CD4-positive, alpha-beta memory T cell (primary cell): ENCODE measurements around the gene RAD21L1. TPM values are rescaled to one million over a fixed set of nuclear protein-coding genes. Genes with fewer than 3 reads are reported as not detected.
A peak's percentile ranks its signal among the peaks of the same experiment; 100 is the strongest.

Experiments
- CTCF ChIA-PET: fragments of 350-600 bp; sonication (Branson Sonifier 250); formaldehyde crosslinking; loops from one replicate; lab custom pipeline; 2021; ENCODE audit warnings: inconsistent platforms; ENCODE audit not compliant: partially characterized antibody; lab: Charles Lee
- POLR2A ChIA-PET: fragments of 350-600 bp; sonication (Branson Sonifier 250); formaldehyde crosslinking; loops from one replicate; lab custom pipeline; 2021; ENCODE audit not compliant: partially characterized antibody; lab: Charles Lee
- DNase-seq, 5 donors: peaks; one replicate each; pipeline versions ENCODE4 v3.0.0 to v3.0.0-alpha.2; 2020 to 2022; ENCODE audit warnings: mixed read lengths in 1 of 5
- H3K27ac ChIP-seq: one replicate; pipeline ENCODE4 v1.7.0; 2013; ENCODE audit warnings: low read depth, low read length
- H3K27me3 ChIP-seq: 2 replicates; pipeline ENCODE4 v1.7.0; 2013; ENCODE audit warnings: mild to moderate bottlenecking, low read length, moderate library complexity; ENCODE audit not compliant: insufficient read depth
- H3K36me3 ChIP-seq: 2 replicates; pipeline ENCODE4 v1.7.0; 2013; ENCODE audit warnings: mild to moderate bottlenecking, low read length, moderate library complexity; ENCODE audit not compliant: insufficient read depth
- H3K4me1 ChIP-seq: 2 replicates; pipeline ENCODE4 v1.7.0; 2013; ENCODE audit warnings: mild to moderate bottlenecking, low read length, moderate library complexity; ENCODE audit not compliant: insufficient read depth
- H3K4me3 ChIP-seq, 2 donors: one replicate each; pipeline ENCODE4 v1.7.0; 2013; ENCODE audit warnings: low read length in 2 of 2, mild to moderate bottlenecking in 1 of 2
- H3K9me3 ChIP-seq, 2 donors: one replicate each; pipeline ENCODE4 v1.7.0; 2013; ENCODE audit warnings: low read length in 2 of 2, control low read depth in 1 of 2; ENCODE audit not compliant: control insufficient read depth in 1 of 2
- H3K27ac Mint-ChIP-seq, 7 donors: one replicate each; pipeline ENCODE4 v1.8.0; 2020 to 2021; ENCODE audit warnings: mixed read lengths in 7 of 7, mild to moderate bottlenecking in 6 of 7, inconsistent platforms in 3 of 7, moderate library complexity in 3 of 7
- H3K27me3 Mint-ChIP-seq, 2 donors: one replicate each; pipeline ENCODE4 v1.8.0; 2020 to 2021; ENCODE audit warnings: mixed read lengths in 2 of 2
- H3K36me3 Mint-ChIP-seq, 2 donors: one replicate each; pipeline ENCODE4 v1.8.0; 2020 to 2021; ENCODE audit warnings: mixed read lengths in 2 of 2, inconsistent platforms in 1 of 2, mild to moderate bottlenecking in 1 of 2
- H3K4me1 Mint-ChIP-seq, 4 donors: one replicate each; pipeline ENCODE4 v1.8.0; 2020 to 2021; ENCODE audit warnings: mixed read lengths in 4 of 4, mild to moderate bottlenecking in 1 of 4
- H3K4me3 Mint-ChIP-seq, 8 donors: one replicate each; pipeline ENCODE4 v1.8.0; 2020 to 2021; ENCODE audit warnings: mixed read lengths in 8 of 8, mild to moderate bottlenecking in 7 of 8, moderate library complexity in 6 of 8, inconsistent platforms in 3 of 8
- H3K9me3 Mint-ChIP-seq, 8 donors: one replicate each; pipeline ENCODE4 v1.8.0; 2020 to 2021; ENCODE audit warnings: mixed read lengths in 8 of 8, mild to moderate bottlenecking in 5 of 8, inconsistent platforms in 3 of 8, moderate library complexity in 1 of 8
- intact Hi-C: fragments of 100-400 bp; cut with micrococcal nuclease; formaldehyde crosslinking; loops from one replicate; pipeline ENCODE4 v1.15.1; 2023
- polyA plus RNA-seq, 2 donors: library from polyadenylated mRNA; unstranded; fragments of 300-500 nt; fragmentation: Illumina TruSeq; gene quantifications; one replicate each; pipeline ENCODE4 v1.2.3, GENCODE V29; 2021
- total RNA-seq, 2 experiments: library from RNA; stranded (reverse); gene quantifications; one replicate each; pipeline ENCODE4 v1.2.3, GENCODE V29; 2021

The RAD21L1 gene
- total and polyA plus RNA-seq, 4 experiments from 2014 or later: 0.78 TPM; not detected in 3

DNA sequence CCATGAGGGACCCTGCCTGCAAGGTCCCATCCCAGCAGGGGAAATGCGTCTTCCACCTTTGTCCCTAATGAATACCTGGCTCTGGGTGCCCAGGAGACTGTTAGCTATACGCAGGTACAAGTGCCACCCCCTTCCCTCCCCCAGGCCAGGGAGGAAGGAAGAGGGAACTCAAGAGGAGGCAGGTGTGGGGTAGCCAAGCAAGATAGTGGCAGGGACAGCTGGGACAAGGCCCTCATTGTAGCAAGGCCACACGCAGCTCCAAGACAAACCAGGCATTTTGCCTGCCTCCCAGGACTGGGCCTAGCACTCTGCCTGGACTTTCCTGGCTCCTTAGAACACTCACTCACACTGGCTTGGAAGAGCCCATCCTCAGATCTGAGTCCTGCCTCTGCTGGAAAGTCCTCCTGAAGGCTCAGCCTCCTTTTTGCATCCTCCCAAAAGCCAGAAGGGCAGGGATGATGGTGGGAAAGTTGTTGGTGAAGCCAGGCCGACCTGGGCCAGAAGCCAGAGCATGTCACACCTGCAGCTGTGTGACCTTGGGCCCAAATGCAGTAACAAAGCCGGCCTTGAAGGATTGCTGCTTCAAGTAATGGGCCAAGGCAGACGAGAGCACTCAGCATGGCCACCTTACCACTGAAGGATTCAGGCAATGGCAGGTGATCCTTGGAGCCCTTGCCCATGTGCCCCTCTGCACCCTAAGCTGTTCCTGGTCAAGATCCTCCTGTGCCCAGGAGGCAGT is 68.0 kb downstream of the RAD21L1 start:
- intact Hi-C loops: no loop called here
- no peaks in the 10 kb centered on the region for H3K36me3 ChIP-seq
- Mint-ChIP-seq H3K27me3 (no peaks in the 10 kb centered on the region), H3K27ac (peak overlapping the region in 1 of 7 donors; percentile 19), H3K4me3 (no peak overlapping the region), H3K4me1 (peaks cover 2 to 9% (median 5%) of the 10 kb centered on the region in 4 donors), H3K9me3 (no peaks in the 10 kb centered on the region), H3K36me3 (peaks cover 3 to 8% of the 10 kb centered on the region in 2 donors)
- H3K9me3 ChIP-seq: no peaks in the 10 kb centered on the region
- POLR2A ChIA-PET: no interaction called here
- H3K27ac ChIP-seq: no peak overlapping the region
- CTCF ChIA-PET: no interaction called here
- no peaks in the 10 kb centered on the region for H3K4me1 ChIP-seq
- DNase-seq: no peak
- no peaks in the 10 kb centered on the region for H3K27me3 ChIP-seq
- H3K4me3 ChIP-seq: no peak overlapping the region

DNA sequence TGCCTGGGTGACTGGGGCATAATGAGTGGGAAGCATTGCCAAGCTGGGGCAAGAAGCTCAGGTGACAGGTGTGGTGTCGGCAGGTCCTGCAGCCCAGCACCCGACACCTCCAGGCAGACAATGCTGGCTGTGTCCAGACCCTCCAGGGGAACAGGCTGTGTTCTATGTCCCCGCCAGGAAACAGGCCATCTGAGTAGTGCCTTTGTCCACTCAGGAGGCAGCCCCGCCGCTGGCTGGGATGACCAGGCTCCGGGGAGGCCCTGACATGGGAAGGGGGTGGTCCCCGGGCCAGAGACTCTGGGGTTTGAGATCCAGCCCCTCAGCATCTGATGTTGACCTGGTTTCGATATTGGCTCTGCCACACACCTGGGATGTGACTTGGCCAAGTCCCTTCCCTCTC is 68.7 kb downstream of the RAD21L1 start:
- H3K4me1 Mint-ChIP-seq: peaks cover 2 to 10% (median 7%) of the 10 kb centered on the region in 4 donors
- no peaks in the 10 kb centered on the region for H3K9me3 Mint-ChIP-seq
- H3K9me3 ChIP-seq: no peaks in the 10 kb centered on the region
- peak overlapping the region in 1 of 7 donors; percentile 42 for H3K27ac Mint-ChIP-seq
- no peaks in the 10 kb centered on the region for H3K4me1 ChIP-seq
- H3K27me3 Mint-ChIP-seq: no peaks in the 10 kb centered on the region
- H3K36me3 Mint-ChIP-seq: peaks cover 3 to 8% of the 10 kb centered on the region in 2 donors
- ChIA-PET POLR2A (no interaction called here), CTCF (no interaction called here)
- no peak overlapping the region for H3K4me3 ChIP-seq
- no peaks in the 10 kb centered on the region for H3K36me3 ChIP-seq
- no peak for DNase-seq
- no peak overlapping the region for H3K27ac ChIP-seq
- no peak overlapping the region for H3K4me3 Mint-ChIP-seq
- H3K27me3 ChIP-seq: no peaks in the 10 kb centered on the region
- intact Hi-C loops: no loop called here

DNA sequence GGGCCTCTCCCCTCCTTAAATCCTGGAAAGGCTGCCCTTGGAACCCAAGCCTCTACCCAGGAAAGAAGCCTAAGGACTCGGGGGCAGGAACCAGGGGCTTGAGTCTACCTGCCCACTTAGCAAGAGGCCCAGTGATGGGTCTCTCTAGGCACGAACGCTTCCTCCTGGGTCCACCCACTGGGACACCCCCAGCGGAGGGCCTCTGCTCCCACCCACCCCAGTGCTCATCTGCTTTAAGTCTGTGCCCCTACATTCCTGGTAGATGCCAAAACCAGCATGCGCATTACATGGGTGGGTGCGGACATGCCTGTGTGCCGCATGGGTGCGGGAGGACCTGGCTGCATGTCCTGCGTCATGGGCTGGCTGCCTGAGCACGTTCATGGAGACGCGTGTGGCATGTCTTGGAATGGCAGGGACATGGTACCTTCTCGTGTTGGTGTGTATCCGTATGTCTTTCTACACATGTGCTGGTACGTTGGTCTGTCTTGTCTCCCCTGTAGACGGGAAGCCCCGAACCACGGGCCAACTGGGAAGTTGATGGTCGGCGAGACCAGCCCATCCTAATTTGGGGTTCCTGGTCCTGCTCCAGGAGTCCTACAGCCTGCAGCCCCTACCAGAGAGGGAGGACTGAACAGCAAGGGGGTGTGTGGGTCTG is 69.6 kb downstream of the RAD21L1 start:
- Mint-ChIP-seq H3K27me3 (no peaks in the 10 kb centered on the region), H3K4me3 (no peak overlapping the region), H3K9me3 (no peaks in the 10 kb centered on the region), H3K27ac (no peak overlapping the region), H3K36me3 (peaks cover 3 to 8% of the 10 kb centered on the region in 2 donors), H3K4me1 (peaks cover 6 to 16% (median 11%) of the 10 kb centered on the region in 4 donors)
- DNase-seq: no peak
- no peak overlapping the region for H3K4me3 ChIP-seq
- no peaks in the 10 kb centered on the region for H3K27me3 ChIP-seq
- H3K9me3 ChIP-seq: no peaks in the 10 kb centered on the region
- peaks cover 4% of the 10 kb centered on the region for H3K4me1 ChIP-seq
- intact Hi-C loops: no loop called here
- H3K36me3 ChIP-seq: no peaks in the 10 kb centered on the region
- ChIA-PET POLR2A (no interaction called here), CTCF (no interaction called here)
- H3K27ac ChIP-seq: no peak overlapping the region

DNA sequence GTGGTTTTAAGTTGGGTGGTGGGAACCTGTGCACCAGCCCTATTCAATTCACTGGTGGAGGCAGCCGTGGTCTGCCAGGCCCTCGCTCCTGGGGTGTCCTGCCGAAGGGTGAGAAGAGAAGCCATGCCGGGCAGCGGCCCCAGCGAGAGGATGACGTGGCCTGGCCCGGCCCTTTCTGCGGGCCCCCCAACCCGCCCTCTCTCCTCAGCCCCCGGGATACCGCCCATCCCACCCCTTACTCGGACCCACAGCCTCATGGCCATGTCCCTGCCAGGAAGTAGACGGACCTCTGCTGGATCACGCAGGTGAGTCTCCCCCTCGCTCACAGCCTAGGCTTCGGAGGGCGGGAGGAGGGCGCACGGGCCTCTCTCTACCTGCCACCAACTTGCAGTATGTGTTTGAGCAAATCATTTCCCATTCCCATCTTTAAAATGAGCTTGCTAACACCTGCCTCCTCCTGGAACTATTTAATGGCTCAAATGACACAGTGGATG is 70.3 kb downstream of the RAD21L1 start:
- no peaks in the 10 kb centered on the region for H3K27me3 Mint-ChIP-seq
- POLR2A ChIA-PET: no interaction called here
- no peak overlapping the region for H3K4me3 Mint-ChIP-seq
- H3K4me1 Mint-ChIP-seq: peaks cover 11 to 24% (median 17%) of the 10 kb centered on the region in 4 donors
- no peak for DNase-seq
- Histone ChIP-seq H3K36me3 (no peaks in the 10 kb centered on the region), H3K4me1 (peaks cover 11% of the 10 kb centered on the region), H3K9me3 (no peaks in the 10 kb centered on the region), H3K4me3 (no peak overlapping the region), H3K27me3 (no peaks in the 10 kb centered on the region), H3K27ac (no peak overlapping the region)
- CTCF ChIA-PET: no interaction called here
- intact Hi-C loops: no loop called here
- H3K9me3 Mint-ChIP-seq: no peaks in the 10 kb centered on the region
- no peak overlapping the region for H3K27ac Mint-ChIP-seq
- peaks cover 3 to 12% of the 10 kb centered on the region in 2 donors for H3K36me3 Mint-ChIP-seq

DNA sequence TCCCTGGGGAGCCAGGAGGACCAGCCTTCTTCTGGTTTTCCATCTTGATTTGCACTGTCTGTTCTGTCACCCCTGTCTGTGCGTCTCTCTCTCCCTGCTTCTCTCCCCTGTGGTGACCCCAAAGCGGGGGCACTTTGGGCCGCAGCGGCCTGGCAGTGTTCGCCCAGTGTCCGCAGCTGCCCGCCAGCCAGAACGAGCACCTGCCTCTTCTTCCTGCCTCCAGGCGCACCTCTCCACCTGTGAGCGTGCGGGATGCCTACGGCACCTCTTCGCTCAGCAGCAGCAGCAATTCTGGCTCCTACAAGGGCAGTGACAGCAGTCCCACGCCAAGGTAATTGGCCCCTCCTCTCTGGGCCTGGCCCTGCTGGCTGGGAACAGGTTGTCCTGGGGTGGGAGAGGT is 71.1 kb downstream of the RAD21L1 start:
- no peak overlapping the region for H3K4me3 Mint-ChIP-seq
- no peak overlapping the region for H3K4me3 ChIP-seq
- ChIA-PET CTCF (no interaction called here), POLR2A (no interaction called here)
- H3K9me3 Mint-ChIP-seq: no peaks in the 10 kb centered on the region
- intact Hi-C loops: no loop called here
- H3K27me3 ChIP-seq: no peaks in the 10 kb centered on the region
- H3K9me3 ChIP-seq: no peaks in the 10 kb centered on the region
- H3K4me1 ChIP-seq: peaks cover 13% of the 10 kb centered on the region
- H3K4me1 Mint-ChIP-seq: peaks cover 13 to 27% (median 19%) of the 10 kb centered on the region in 4 donors
- peaks cover 3 to 13% of the 10 kb centered on the region in 2 donors for H3K36me3 Mint-ChIP-seq
- H3K36me3 ChIP-seq: no peaks in the 10 kb centered on the region
- no peak overlapping the region for H3K27ac ChIP-seq
- DNase-seq: no peak
- peak overlapping the region in 2 of 7 donors; percentile 41 to 63 for H3K27ac Mint-ChIP-seq
- H3K27me3 Mint-ChIP-seq: no peaks in the 10 kb centered on the region

DNA sequence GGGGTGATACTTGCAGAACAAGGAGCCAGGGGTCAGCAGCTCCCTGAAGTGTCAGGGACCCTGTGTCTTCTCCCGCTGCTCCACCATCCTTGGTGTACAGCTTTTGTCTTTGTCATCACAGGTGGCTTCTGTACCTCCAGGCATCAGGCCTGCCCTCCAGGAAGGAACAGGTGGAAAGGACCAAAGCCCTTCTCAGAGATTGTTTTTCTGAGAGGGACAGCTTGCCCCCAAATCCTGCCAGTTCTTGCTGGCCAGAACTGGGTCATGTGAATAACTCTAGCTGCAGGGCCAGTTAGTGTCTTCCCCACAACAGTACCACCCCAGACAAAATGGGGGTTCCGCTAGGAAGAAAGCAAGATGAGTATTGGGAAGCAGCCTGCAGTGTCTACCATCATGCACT is 71.6 kb downstream of the RAD21L1 start:
- peak overlapping the region in 2 of 7 donors; percentile 41 to 51 for H3K27ac Mint-ChIP-seq
- Histone ChIP-seq H3K4me3 (no peak overlapping the region), H3K27me3 (no peaks in the 10 kb centered on the region), H3K9me3 (no peaks in the 10 kb centered on the region), H3K27ac (no peak overlapping the region), H3K36me3 (no peaks in the 10 kb centered on the region), H3K4me1 (peaks cover 13% of the 10 kb centered on the region)
- no peak overlapping the region for H3K4me3 Mint-ChIP-seq
- intact Hi-C loops: no loop called here
- ChIA-PET CTCF (interaction anchor here (1.1 to 1.4 kb wide), 2 partner anchors 16 to 43 kb away, joined by 4 read pairs; no protein-coding TSS in a partner anchor), POLR2A (no interaction called here)
- H3K4me1 Mint-ChIP-seq: peaks cover 12 to 25% (median 17%) of the 10 kb centered on the region in 4 donors
- H3K36me3 Mint-ChIP-seq: peaks cover 3 to 13% of the 10 kb centered on the region in 2 donors
- no peaks in the 10 kb centered on the region for H3K9me3 Mint-ChIP-seq
- no peaks in the 10 kb centered on the region for H3K27me3 Mint-ChIP-seq
- DNase-seq: no peak

DNA sequence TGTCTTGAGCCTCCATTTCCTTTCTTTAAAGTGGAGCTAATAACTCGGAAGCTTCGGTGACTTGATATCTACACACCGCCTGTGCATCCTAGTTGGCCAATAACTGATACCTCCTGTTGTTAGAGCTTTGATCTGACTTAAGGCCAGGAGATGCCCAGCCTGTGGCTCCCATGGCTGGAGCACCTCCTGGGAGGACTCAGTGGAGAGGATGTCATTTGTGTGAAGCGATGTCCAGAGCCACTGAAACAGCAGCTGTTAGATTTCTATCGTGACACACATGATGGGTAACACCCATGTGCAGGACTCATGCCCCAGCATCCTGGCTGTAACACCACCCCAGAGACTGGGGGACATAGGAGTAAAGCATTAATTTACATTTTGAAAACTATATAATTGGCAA is 72.3 kb downstream of the RAD21L1 start:
- Histone ChIP-seq H3K27ac (no peak overlapping the region), H3K27me3 (no peaks in the 10 kb centered on the region), H3K9me3 (no peaks in the 10 kb centered on the region), H3K4me3 (no peak overlapping the region), H3K4me1 (peaks cover 13% of the 10 kb centered on the region), H3K36me3 (no peaks in the 10 kb centered on the region)
- Mint-ChIP-seq H3K36me3 (peaks cover 3 to 17% of the 10 kb centered on the region in 2 donors), H3K27ac (peak overlapping the region in 1 of 7 donors; percentile 46), H3K9me3 (no peaks in the 10 kb centered on the region), H3K4me3 (no peak overlapping the region), H3K27me3 (no peaks in the 10 kb centered on the region), H3K4me1 (peaks cover 10 to 22% (median 16%) of the 10 kb centered on the region in 4 donors)
- ChIA-PET POLR2A (no interaction called here), CTCF (interaction anchor here (1.0 to 1.4 kb wide), 3 partner anchors 15 to 42 kb away, joined by 3 to 4 read pairs (median 4); no protein-coding TSS in a partner anchor)
- no peak for DNase-seq
- intact Hi-C loops: no loop called here
